ENCODE results near the gene FAM222B.
"Not testable (repeated sequence)": the region's sequence is repeated elsewhere in the genome, so short reads cannot be mapped to it uniquely, and the experiment has no call there.

The FAM222B gene

DNA sequence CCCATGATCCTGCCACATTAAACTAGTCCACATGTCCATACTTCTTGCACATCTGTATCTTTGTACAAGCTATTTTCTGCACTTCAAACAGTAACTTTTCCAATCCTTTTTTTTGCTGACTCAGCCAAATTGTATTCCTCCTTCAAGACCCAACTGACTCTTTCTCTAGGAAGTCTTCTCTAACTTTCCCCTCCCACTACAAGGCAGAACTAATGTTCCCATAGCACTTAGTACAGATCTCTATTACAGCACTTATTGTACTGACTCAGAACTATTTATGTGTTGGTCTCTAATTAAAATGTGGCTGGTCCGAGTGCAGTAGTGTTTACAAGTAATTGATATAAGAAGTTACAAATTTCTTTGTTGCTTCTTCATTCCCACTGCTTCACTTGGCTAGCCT, 8.2 kb downstream of the FAM222B start:
- no peak for DNase-seq

DNA sequence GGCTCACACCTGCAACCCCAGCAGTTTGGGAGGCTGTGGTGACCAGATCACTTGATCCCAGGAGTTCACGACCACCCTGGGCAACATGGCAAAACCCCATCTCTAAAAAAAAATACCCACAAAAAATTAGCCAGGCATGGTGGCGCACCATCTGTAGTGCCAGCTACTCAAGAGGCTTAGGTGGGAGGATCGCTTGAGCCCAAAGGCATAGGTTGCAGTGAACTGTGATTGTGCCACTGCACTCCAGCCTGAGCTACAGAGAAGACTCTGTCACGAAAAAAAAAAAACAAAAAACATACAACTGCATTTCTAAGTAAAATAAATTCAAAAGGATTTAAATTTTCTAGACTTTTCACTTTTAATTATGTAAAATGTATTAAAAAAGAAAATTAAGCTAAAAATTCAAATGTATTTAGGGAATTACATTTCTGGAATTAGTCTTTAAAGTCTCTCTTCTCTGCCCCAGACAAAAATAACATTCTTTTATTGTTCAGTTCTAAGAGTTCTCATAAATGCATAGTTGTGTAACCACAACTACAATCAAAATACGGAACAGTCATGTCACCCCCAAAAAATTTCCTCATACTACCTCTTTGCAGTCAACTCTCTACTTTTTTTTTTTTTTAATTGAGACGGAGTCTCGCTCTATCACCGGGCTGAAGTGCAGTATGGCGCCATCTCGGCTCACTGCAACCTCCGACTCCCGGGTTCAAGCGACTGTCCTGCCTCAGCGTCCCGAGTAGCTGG, 14.1 kb downstream of the FAM222B start:
- DNase-seq: no peak

DNA sequence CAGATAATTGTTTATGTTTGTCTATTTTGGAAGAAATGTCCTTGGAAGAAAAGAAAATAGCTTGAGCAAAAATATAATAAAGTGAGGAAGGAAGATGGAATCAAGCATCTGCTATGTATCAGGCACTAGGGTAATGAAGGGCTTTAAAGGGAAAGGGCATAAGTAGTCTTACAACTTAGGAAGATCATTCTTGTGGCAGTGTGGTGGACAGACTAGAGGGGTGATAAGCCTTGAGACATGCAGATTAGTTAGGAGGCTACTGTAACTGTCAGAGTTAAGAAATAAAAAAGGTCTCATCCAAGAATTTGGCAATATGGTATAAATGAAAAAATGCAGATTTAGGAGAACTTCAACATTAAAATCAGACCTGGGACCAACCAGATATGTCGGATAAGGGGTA, 14.9 kb downstream of the FAM222B start:
- no peak for DNase-seq

DNA sequence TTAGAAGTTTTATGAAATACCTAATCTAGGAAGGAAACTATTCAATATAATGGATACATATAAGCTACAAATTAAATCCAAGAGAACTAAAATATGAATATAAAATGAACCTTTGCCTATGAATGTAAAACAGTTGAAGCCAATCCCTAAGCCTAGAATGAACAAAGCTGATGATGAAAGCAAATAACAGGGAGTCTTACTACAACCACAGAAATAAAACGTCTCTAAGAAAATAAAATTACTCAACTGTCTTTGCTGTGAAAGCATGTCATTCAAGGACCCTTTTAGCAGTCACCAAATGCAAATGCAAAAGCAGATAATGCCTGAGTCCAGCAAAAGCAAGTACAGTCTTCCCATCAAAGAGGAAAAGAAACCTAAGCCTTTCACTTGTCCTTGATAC, 23.0 kb downstream of the FAM222B start:
- no peak for DNase-seq

DNA sequence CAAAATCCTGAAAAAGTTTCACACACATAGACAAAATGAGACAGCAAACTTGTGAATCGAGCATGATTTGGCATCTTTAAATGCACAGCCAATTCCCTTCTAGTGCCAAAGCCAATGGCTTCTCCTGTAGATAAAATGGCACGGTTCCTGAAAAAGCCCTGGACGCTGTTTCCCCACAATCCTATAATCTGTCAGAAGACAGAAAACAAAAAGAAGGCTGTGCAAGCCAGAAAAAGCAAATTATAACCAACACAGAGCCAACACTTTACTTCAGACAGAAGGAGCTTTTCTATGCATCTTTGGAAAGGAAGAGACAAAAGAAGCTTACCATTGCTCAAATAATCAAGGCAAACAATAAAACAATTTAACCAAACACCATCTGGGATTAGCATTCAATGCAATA, 23.8 kb downstream of the FAM222B start:
- DNase-seq: no peak

DNA sequence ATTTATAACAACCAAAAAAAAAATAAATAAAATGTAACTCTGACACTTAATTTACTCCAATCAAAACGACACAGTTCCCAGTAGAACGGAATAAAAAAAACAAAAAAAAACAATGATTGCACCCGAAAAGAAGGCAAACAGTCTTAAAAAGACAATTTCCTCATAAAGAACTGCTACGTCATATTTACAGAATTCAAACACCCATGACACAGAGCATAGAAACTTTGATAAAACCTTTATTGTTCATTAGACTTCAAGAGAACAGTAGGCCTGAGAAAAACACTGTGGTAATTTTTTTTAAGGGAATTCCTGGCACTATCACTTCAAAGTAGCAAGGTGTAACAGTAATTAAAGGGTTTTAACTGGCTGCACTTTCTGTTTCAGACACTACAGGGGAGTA, 26.1 kb downstream of the FAM222B start:
- DNase-seq: no peak

DNA sequence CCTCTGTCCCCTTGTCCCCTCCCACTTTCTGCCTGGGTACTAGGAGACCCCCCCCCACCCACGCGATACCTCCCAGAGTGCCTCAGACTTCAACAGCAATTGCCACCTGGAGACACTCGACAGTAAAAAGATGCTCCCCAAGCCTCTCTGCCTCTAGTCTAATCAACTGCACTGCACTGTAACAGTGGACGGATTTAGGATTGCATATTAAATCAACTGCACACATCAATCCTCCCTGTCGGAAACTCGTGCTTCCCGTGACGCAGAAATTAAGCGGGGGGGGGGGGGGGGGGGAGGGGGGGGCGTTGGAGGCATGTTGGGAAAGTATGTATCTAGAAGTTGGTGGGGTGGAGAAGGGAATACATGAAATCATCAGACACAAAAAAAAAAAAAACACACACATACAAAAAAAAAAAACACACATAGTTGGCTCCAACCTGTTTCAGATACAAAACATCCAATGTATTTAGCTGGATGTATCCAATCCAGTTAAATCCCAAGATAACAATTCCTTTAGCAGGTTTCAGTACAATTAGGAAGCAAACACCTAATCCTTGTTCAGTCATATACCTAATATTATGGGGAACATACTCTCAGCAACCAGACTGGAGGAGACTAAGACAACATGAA, 29.7 kb downstream of the FAM222B start:
- no peak for DNase-seq

DNA sequence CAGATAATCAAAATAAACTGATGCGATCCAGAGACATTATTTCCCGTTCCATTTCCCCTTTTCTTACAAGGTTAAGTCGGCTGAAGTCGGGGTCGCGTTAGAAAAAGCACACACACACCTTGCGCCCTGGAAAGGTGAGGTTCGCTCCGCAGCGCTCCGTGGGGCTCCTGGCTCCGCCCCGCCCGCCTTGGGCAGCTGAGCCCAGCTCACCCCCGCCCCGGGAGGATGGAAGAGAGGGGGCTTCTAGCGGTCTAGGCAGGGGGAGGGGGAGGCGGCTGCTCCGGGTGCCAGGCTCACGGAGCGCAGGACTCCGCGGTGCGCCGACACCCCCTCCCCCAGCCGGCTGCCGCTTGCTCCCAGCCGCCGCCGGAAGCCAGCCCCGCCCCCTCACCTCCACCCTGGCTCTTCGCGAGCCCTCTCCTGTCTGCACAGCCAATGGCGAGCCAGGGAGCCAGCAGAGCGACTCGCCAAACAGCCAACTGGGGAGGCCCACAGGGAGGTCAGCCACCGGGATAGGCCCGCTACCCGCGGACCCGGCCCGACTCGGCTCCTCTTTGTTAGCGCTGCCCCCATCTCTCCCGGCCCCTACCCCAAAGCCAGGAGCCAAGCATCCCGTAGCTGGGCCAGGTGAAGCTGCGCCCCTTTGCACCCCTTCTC, 30.4 kb downstream of the FAM222B start:
- DNase-seq: peak; percentile 98

DNA sequence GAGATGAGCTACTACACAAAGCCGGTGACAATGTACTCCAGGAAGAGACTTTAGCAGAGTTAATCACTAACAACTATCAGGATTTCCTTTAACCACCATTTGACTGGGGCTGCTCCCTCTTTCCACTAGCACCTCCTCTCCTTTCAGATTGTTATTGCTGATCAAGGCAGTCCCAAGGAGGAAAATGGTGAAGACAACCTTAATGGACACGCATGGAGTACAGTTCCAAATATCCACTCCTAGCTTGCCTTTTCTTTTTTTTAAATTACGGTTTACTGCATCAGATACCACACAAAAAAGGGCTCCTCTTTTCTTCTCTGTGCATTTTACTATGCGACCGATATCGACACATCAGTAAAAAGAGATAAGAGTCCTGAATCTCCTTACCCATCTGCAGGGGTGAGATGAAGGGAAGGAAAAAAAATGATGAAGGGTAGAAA, 30.9 kb downstream of the FAM222B start:
- DNase-seq: no peak

DNA sequence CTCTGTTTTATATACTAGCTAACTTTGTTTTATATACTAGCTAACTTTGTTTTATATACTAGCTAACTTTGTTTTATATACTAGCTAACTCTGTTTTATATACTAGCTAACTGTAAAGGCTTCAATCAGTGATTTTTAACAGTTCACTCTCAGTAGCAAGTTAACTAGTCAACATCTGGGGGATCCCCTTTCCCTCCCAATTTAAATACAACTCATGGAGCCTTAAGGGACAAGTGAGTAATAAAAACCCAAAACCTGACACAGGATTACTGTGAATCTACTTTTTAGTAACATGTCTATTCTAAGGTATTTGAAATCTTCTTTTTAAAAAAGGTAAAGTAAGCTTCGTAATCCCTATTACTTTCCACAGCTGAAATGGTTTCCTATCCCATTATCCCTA, 32.2 kb downstream of the FAM222B start:
- no peak for DNase-seq

DNA sequence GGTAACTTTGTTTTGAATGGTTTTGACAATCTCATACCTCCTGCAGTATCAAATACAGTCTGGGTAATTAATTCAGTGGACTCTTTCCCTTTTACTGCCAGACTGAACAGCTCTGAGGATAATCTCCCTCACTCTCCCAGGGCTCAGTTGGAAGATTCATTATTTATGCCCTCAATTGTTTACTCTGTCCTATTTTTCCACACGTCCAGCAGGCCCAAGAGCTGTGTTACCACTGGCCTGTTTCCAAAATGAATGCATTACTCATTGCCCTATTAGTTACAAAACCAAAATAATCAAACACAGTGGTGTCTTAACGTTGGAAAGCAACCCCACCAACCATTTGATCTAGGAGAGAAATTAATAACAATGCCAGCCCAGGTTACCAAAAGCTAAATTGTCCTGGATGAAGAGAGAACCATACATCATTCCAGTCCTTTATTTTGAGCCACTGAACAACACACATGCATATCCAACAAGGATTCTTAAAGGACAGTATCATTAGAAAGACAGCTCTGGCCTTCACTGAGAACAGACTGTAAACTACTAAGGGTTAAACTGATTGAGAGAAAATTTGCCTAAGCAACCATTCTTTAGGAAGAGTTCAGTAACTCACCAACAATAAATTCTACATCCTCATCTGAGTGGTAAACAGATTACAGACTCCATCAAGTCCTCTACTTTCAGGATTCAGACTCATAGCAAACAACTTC, 34.5 kb downstream of the FAM222B start:
- no peak for DNase-seq

DNA sequence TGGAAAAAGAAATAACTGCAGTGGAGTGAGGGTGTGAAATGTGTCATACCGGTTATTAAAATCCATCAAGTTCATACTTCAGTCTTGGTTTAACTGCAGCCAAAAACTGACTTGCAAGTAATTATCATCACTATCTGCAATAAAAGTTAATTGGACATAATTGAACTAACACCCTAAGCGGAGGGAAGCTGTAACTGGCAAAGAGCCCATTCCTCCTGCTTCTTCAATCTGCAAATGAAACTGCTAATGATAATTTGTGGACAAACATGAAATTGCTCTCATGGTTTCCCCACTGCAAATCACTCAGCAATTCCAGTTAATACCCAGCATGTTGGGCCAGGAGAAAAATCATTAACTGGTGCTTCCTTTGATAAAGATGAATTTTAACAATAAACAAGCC, 46.5 kb downstream of the FAM222B start:
- no peak for DNase-seq

DNA sequence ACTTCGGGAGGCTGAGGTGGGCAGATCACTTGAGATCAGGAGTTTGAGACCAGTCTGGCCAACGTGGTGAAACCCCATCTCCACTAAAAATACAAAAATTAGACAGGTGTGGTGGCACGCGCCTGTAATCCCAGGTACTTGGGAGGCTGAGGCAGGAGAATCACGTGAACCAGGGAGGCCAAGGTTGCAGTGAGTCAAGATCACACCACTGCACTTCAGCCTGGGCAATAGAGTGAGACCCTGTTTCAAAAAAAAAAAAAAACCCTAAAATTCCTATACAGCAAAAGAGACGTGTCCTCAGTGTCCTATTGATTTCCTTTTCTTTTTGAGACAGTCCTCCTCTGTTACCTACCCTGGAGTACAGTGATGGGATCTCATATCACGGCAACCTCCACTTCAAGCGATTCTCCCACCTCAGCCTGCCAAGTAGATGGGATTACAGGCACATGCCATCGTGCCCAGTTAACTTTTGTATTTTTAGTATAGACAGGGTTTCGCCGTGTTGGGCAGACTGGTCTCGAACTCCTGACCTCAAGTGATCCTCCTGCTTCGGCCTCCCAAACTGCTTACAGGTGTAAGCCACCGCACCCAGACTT, 47.6 kb downstream of the FAM222B start:
- DNase-seq: not testable (repeated sequence)

DNA sequence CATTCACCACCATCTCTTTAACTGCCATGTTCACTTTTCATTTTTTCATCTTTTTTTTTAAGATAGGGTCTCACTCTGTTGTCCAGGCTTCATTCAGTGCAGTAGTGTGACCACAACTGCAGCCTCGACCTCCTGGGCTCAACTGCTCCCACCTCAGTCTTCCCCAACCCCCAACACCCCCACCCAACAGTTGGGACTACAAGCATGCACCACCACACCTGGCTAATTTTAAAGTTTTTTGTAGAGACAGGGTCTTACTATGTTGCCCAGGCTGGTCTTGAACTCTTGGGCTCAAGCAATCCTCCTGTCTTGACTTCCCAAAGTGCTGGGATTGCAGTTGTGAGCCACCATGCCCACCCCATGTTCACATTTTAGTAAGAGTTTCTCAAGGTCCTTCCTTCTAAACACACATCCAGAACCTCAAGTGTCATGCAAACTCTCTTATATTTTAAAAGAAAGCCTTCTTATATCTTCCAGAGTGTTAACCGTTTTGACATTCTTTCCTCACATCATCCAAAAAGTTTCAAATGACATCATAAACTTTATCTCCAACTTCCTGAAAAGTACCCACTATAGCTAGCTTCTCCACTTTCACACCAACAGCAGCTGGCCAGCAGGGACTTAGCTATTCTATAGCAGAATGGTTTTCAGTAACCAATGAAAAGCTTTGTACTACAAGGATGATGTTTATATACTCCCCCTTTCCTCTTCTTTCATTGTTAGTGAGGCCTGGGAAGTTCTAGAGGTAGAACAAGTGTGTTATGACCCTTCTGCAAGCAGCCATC, 49.5 kb downstream of the FAM222B start:
- DNase-seq: no peak

DNA sequence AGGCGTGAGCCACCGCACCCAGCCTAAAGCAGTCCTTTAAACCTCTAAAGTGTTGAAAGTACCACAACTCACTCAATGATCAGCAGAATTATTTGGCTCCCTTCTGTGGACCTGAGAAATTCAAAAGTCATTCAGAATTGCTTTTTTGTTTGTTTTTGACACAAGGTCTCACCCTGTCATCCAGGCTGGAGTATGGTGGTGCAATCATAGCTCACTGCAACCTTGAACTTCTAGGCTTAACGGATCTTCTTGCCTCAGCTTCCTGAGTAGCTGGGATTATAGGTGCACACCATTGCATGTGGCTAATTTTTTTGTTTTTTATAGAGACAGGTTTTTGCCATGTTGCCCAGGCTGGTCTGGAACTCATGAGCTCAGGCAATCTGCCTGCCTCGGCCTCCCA, 54.5 kb downstream of the FAM222B start:
- DNase-seq: no peak

DNA sequence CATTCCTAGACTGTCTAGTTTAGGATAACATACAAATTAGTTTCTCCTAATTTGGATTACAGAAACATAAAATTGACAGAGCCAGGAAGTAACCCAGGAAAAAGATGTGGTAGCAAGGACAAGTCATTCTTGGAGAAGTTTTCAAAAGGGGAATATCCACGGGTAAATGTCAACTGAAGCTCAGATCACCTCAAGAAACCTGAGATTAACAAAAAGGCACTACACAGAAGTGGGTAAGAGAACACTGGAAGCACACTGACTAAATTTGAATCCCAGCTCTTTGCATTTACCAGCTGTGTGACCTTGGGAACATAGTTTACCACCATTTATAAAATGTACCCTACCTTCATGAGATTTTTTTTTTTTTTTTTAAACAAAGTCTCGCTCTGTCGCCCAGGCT, 59.4 kb downstream of the FAM222B start:
- DNase-seq: no peak

DNA sequence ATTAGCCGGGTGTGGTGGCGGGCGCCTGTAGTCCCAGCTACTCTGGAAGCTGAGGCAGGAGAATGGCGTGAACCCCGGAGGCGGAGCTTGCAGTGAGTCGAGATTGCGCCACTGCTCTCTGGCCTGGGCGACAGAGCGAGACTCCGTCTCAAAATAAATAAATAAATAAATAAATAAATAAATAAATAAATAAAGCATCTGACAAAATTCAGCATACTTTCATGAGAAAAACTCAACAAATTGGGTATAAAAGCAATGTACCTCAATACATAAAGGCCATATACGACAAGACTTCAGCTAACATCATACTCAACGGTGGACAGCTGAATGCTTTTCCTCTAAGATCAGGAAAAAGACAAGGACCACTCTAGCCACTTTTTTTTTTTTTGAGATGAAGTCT, 63.0 kb downstream of the FAM222B start:
- DNase-seq: not testable (repeated sequence)

DNA sequence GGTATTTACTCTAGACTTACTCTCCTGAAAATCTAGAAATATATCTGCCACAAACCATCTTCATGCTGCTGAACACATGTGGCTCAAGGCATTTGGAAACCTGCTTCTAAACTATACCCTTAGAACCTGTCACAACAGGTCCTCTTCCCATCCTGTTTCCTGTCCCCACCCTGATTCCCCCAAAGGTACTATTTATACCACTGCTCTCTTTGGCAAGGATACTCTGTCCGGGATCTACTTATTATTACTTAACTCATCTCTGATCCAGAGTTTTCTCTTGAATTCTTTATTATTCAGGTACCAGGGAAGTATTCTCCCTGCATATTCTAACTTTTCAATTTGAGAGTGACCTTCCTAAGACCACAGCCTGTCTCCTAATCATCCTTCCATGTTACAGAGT, 65.4 kb downstream of the FAM222B start:
- no peak for DNase-seq

DNA sequence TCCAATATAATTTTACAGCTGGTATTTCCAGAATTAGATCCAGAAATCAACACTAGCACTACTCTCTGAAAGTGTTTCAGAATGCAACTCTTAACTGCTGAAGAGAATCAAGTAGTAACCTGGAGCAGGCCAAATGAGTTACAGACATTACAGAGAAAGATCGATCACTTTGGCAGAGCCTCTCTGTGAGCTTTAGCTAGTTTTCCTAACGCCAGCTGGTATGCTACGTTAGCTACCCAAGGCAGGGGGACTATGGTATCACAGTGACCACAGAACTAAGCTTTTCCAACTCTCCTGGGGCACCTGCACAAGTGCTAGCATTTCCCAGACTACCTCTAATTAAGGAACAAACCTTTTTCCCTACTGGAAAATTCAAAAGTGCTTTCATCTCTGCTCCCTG, 68.4 kb downstream of the FAM222B start:
- no peak for DNase-seq

DNA sequence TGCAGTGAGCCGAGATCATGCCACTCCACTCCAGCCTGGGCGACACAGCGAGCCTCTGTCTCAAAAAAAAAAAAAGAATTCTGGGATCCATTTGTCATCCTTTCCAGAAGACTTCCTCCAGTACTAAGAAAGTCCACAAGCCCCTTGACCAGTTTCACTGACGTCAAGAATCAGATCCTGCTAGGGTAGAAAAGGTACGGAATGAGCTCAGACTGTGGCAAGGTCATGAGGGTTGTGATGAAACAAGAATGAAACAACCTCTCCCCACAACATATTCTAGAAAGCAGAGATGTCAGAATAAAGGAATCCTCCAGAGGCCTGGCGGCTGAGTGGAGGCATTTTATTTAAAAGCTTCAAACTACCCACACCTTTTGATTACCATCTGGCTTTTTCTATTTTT, 68.9 kb downstream of the FAM222B start:
- DNase-seq: no peak

DNA sequence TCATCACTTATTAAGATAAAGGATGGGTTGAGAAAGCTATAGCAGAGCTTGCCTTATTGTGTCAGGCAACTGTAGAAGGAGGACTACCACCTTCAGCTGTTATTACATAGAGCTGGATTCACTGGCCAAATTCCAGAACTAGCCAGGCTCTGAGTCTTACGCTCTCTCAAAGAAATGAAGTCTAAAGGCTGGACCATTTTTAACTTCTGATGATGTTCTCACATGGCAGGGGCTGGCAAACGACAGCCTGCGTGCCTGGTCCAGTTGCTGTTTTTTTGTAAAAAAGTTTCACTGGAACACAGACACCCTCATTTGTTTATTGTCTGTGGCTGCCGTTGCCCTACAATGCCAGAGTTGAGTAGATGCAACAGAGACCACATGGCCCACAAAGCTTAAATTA, 77.6 kb downstream of the FAM222B start:
- no peak for DNase-seq

DNA sequence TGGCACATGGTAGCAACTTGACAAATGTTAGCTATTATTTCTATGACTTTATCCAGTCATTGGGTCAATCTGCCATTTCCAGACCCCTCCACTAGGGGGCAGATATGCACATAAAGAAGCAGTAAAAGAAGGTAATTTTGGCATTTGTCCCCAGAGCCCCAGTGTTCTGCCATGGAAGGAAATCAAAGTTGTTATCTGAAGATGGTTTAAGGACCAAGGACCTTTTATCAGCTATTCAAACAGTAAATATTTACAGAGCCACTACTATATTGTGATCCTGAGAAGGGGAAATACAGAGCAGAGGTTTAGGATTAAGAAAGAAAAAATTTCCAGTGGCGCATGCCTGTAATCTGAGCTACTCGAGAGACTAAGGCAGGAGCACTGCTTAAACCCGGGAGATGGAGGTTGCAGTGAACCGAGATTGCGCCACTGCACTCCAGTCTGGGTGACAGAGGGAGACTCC, 78.8 kb downstream of the FAM222B start:
- peak; percentile 58 for DNase-seq

All from right hindlimb (tissue), 1 donor.